DND-41 (cell line): ENCODE results near the gene SPNS2.

ENCODE experiments used
- ATAC-seq: fragments of 200-7000 bp; cut with Tn5 transposase; 3 replicates; pipeline ENCODE4 v1.9.1; 2021; ENCODE audit warnings: low read depth; ENCODE audit not compliant: insufficient read depth
- DNase-seq: peaks from one replicate; pipeline ENCODE4 v3.0.0-alpha.2; 2020
- H2AFZ ChIP-seq: 2 replicates; pipeline ENCODE4 v1.6.0; 2012; ENCODE audit warnings: low read depth, low read length
- H3K27ac ChIP-seq: 2 replicates; pipeline ENCODE4 v1.5.1; 2012; ENCODE audit warnings: low read length, inconsistent platforms
- H3K27me3 ChIP-seq: fragments of 200-600 bp; sonication (generic); 2 replicates; pipeline ENCODE4 v1.6.0; 2012; ENCODE audit warnings: low read length, mild to moderate bottlenecking, inconsistent platforms; ENCODE audit not compliant: insufficient read depth, poor library complexity
- H3K36me3 ChIP-seq: 2 replicates; pipeline ENCODE4 v1.5.1; 2012; ENCODE audit warnings: low read length, inconsistent platforms; ENCODE audit not compliant: insufficient read depth
- H3K4me1 ChIP-seq: 2 replicates; pipeline ENCODE4 v1.5.1; 2012; ENCODE audit warnings: mild to moderate bottlenecking, low read length; ENCODE audit not compliant: insufficient read depth
- H3K4me2 ChIP-seq: 2 replicates; pipeline ENCODE4 v1.6.0; 2012; ENCODE audit warnings: mild to moderate bottlenecking, moderate library complexity, low read length, inconsistent platforms; ENCODE audit not compliant: insufficient read depth
- H3K4me3 ChIP-seq, 2 experiments: fragments of 200-600 bp in 1 of 2; shearing (Covaris generic) in 1 of 2; 2 replicates each; pipeline ENCODE4 v1.5.1; 2012 to 2016; ENCODE audit warnings: inconsistent platforms in 2 of 2, low read length in 2 of 2, mild to moderate bottlenecking in 2 of 2, low read depth in 1 of 2, moderate library complexity in 1 of 2
- H3K79me2 ChIP-seq: 2 replicates; pipeline ENCODE4 v1.6.0; 2012; ENCODE audit warnings: low read length, inconsistent platforms; ENCODE audit not compliant: insufficient read depth
- H3K9ac ChIP-seq: 2 replicates; pipeline ENCODE4 v1.6.0; 2012; ENCODE audit warnings: low read depth, mild to moderate bottlenecking, inconsistent platforms, low read length, moderate library complexity
- H3K9me3 ChIP-seq: 2 replicates; pipeline ENCODE4 v1.5.1; 2012; ENCODE audit warnings: low read length, moderate library complexity, mild to moderate bottlenecking, inconsistent platforms; ENCODE audit not compliant: insufficient read depth, severe bottlenecking
- H4K20me1 ChIP-seq: 2 replicates; pipeline ENCODE4 v1.6.0; 2012; ENCODE audit warnings: low read length; ENCODE audit not compliant: insufficient read depth
- EZH2 ChIP-seq: IDR thresholded peaks from 3 replicates; pipeline ENCODE4 v1.6.1; 2012; ENCODE audit warnings: borderline replicate concordance, low read depth, mild to moderate bottlenecking, moderate library complexity, low read length, inconsistent platforms; ENCODE audit not compliant: severe bottlenecking
- TF ChIP-seq, protein P1 (sequence below): IDR thresholded peaks from 2 replicates; pipeline ENCODE4 v1.5.1; 2012; ENCODE audit warnings: borderline replicate concordance, low read length, moderate library complexity, mild to moderate bottlenecking; ENCODE audit not compliant: poor library complexity, severe bottlenecking; ENCODE audit errors: extremely low read depth

SPNS2 gene

DNA sequence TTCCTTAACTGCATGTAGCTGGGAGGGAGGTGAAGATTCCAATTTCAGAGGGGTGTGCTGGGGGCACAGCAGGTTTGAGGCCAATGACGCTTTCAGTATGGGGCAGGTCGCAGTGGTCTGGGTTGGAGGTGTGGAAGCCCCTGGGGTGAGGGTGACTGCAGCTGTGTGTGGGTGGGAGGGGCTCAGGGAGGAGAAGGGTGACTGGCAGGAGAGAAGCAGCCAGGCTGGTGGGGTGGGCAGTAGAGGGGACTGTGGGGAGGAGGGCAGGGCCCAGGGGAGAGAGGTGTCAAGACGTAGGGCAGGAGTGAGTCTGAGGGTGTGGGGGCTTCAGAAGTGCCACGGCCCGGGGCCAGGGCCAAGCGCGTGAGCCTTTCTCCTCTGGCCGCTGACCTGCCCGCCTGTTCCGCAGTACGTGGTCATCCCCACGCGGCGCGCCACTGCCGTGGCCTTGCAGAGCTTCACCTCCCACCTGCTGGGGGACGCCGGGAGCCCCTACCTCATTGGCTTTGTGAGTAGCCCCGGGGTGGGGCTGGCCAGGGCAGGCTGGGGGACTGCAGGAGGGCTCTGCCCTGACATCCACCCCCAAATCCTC, 37.1 kb downstream of the SPNS2 start:
- Histone ChIP-seq H3K27me3 (no peaks in the 10 kb centered on the region), H3K4me1 (no peaks in the 10 kb centered on the region), H2AFZ (no peak overlapping the region), H3K4me3 (no peak overlapping the region), H3K27ac (no peak overlapping the region), H3K36me3 (peaks cover 31% of the 10 kb centered on the region), H4K20me1 (peaks cover 27% of the 10 kb centered on the region; the same call in 1 of the 2 replicates), H3K9ac (no peak overlapping the region), H3K79me2 (no peaks in the 10 kb centered on the region), H3K9me3 (no peaks in the 10 kb centered on the region), H3K4me2 (no peak overlapping the region)
- TF ChIP-seq, protein P1, sequence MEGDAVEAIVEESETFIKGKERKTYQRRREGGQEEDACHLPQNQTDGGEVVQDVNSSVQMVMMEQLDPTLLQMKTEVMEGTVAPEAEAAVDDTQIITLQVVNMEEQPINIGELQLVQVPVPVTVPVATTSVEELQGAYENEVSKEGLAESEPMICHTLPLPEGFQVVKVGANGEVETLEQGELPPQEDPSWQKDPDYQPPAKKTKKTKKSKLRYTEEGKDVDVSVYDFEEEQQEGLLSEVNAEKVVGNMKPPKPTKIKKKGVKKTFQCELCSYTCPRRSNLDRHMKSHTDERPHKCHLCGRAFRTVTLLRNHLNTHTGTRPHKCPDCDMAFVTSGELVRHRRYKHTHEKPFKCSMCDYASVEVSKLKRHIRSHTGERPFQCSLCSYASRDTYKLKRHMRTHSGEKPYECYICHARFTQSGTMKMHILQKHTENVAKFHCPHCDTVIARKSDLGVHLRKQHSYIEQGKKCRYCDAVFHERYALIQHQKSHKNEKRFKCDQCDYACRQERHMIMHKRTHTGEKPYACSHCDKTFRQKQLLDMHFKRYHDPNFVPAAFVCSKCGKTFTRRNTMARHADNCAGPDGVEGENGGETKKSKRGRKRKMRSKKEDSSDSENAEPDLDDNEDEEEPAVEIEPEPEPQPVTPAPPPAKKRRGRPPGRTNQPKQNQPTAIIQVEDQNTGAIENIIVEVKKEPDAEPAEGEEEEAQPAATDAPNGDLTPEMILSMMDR = no peak
- TF ChIP-seq EZH2 = no peak
- DNase-seq (peak; percentile 28), ATAC-seq (peak; percentile 20; the same call in 2 of the 3 replicates)

DNA sequence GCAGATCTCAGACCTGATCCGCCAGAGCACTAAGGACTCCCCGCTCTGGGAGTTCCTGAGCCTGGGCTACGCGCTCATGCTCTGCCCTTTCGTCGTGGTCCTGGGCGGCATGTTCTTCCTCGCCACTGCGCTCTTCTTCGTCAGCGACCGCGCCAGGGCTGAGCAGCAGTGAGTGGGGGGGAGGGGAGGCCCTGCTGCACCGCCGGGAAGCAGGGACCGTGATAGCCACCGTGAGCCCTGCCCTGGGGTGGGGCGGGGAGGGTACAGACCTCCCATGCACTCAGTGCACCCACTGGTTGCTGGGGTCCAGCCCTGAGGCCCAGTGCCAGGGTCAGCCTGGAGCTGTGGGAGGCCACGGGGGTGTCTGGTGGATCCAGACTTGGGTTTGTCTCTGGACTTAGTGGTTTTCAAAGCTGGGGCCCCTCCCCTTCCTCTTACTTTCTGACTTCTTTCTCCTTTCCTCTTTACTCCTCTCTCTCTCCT, 37.6 kb downstream of the SPNS2 start:
- Histone ChIP-seq H3K27me3 (no peaks in the 10 kb centered on the region), H2AFZ (no peak overlapping the region), H3K36me3 (peaks cover 37% of the 10 kb centered on the region), H3K4me3 (no peak overlapping the region), H4K20me1 (peaks cover 33% of the 10 kb centered on the region), H3K79me2 (no peaks in the 10 kb centered on the region), H3K27ac (no peak overlapping the region), H3K9me3 (no peaks in the 10 kb centered on the region), H3K9ac (no peak overlapping the region), H3K4me2 (no peak overlapping the region), H3K4me1 (no peaks in the 10 kb centered on the region)
- TF ChIP-seq, protein P1 = no peak
- no peak for TF ChIP-seq EZH2
- ATAC-seq (0 out of 3 replicates have a peak, but pooled peaks have one; percentile 8), DNase-seq (no peak)

DNA sequence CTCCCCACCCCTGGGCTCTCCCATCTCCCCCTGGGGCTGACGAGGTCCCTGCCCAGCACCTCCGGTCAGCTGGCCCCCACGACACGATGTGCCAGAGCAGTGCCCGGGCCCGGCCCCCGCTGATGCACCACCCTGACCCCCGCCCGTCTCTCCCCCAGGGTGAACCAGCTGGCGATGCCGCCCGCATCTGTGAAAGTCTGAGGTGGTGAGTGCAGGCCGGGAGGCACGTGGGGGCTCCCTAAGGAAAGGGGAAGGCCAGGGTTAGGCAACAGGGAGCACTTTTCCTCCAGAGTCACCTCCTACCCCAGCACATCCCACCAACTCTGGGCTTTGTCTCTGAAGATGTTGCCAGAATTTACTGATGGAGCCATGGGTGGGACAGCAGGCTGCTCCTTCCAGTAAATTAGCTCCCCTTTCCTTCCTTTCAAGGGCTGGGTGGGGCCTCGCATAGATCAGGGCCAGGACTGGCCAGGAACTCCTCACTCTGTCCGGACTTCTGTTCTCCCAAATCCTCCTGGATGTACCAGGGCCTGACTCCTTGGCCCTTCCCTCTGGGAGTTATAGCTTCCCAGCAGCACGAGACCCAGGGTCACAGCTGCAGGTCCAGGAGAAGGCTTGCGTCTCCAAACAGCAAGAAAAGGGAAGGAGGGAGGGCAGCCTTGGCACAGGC, 38.2 kb downstream of the SPNS2 start:
- no peak overlapping the region for H3K4me3 ChIP-seq
- H3K9ac ChIP-seq = no peak overlapping the region
- ATAC-seq = no peak
- H3K36me3 ChIP-seq = peaks cover 43% of the 10 kb centered on the region
- H3K9me3 ChIP-seq = no peaks in the 10 kb centered on the region
- H3K4me1 ChIP-seq = no peaks in the 10 kb centered on the region
- no peak overlapping the region for H3K4me2 ChIP-seq
- TF ChIP-seq EZH2 = no peak
- TF ChIP-seq, protein P1 = no peak
- no peak for DNase-seq
- H3K27me3 ChIP-seq = no peaks in the 10 kb centered on the region
- no peak overlapping the region for H3K27ac ChIP-seq
- no peak overlapping the region for H2AFZ ChIP-seq
- H4K20me1 ChIP-seq = peaks cover 35% of the 10 kb centered on the region
- no peaks in the 10 kb centered on the region for H3K79me2 ChIP-seq
